HEK293 (cell line): ENCODE data around the gene CCDC85A.

Experiments
- ZBTB17 ChIP-seq: fragments of 450-650 bp; formaldehyde crosslinking; IDR thresholded peaks from 2 replicates; pipeline ENCODE4 v1.5.1; 2016; ENCODE audit warnings: missing biosample characterization, missing genetic modification characterization
- ZNF114 ChIP-seq: fragments of 450-650 bp; formaldehyde crosslinking; IDR thresholded peaks from 2 replicates; pipeline ENCODE4 v1.5.0; 2017; ENCODE audit warnings: missing biosample characterization, missing genetic modification characterization
- TF ChIP-seq, protein P1 (sequence below): fragments of 450-650 bp; formaldehyde crosslinking; IDR thresholded peaks from 2 replicates; pipeline ENCODE4 v1.5.1; 2016; ENCODE audit warnings: missing biosample characterization, missing genetic modification characterization
- TF ChIP-seq, protein P2 (sequence below): fragments of 450-650 bp; formaldehyde crosslinking; IDR thresholded peaks from 2 replicates; pipeline ENCODE4 v1.5.1; 2016; ENCODE audit warnings: missing biosample characterization, missing genetic modification characterization

DNA sequence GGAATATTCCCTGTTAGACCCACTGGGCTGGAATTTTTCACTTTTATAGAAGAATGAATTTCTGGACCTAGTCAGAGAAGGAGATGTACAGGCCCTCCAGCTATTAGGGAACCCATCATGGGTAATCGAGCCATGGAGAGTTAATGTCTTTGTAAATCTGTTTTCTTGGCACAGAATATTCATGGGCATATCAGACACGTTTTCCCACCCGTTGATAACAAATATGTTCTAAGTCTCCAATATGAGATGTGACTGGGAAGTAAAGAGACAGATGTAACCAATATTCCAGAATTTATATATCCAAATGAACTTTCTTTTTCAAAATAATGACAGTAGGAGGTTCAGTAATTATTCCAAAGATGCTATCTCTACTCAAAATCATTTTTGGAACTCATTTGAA, 38.7 kb downstream of the CCDC85A start:
- TF ChIP-seq, protein P1, sequence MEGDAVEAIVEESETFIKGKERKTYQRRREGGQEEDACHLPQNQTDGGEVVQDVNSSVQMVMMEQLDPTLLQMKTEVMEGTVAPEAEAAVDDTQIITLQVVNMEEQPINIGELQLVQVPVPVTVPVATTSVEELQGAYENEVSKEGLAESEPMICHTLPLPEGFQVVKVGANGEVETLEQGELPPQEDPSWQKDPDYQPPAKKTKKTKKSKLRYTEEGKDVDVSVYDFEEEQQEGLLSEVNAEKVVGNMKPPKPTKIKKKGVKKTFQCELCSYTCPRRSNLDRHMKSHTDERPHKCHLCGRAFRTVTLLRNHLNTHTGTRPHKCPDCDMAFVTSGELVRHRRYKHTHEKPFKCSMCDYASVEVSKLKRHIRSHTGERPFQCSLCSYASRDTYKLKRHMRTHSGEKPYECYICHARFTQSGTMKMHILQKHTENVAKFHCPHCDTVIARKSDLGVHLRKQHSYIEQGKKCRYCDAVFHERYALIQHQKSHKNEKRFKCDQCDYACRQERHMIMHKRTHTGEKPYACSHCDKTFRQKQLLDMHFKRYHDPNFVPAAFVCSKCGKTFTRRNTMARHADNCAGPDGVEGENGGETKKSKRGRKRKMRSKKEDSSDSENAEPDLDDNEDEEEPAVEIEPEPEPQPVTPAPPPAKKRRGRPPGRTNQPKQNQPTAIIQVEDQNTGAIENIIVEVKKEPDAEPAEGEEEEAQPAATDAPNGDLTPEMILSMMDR (tag by site-specific recombination): no peak
- TF ChIP-seq, protein P2, sequence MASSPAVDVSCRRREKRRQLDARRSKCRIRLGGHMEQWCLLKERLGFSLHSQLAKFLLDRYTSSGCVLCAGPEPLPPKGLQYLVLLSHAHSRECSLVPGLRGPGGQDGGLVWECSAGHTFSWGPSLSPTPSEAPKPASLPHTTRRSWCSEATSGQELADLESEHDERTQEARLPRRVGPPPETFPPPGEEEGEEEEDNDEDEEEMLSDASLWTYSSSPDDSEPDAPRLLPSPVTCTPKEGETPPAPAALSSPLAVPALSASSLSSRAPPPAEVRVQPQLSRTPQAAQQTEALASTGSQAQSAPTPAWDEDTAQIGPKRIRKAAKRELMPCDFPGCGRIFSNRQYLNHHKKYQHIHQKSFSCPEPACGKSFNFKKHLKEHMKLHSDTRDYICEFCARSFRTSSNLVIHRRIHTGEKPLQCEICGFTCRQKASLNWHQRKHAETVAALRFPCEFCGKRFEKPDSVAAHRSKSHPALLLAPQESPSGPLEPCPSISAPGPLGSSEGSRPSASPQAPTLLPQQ (tag by site-specific recombination): no peak
- TF ChIP-seq ZNF114 (tag by site-specific recombination) (no peak), ZBTB17 (tag by site-specific recombination) (no peak)
